Tibial nerve (tissue), 4 donors: ENCODE measurements around the gene GMDS. TPM values are rescaled to one million over a fixed set of nuclear protein-coding genes. Genes with fewer than 3 reads are reported as not detected.

Experiments
- DNase-seq, 2 donors: peaks; one replicate each; pipeline ENCODE4 v3.0.0-alpha.2; 2019; ENCODE audit warnings: low spot score in 2 of 2
- H3K27ac ChIP-seq, 4 donors: fragments of 200-600 bp; sonication (generic) in 3 of 4; one replicate each; pipeline ENCODE4 v1.5.1; 2017 to 2019; ENCODE audit warnings: mild to moderate bottlenecking in 1 of 4
- H3K27me3 ChIP-seq, 2 donors: fragments of 200-600 bp; sonication (generic) in 1 of 2; one replicate each; pipeline versions ENCODE4 v1.5.1 to v1.6.0; 2017 to 2019
- H3K36me3 ChIP-seq, 3 donors: fragments of 200-600 bp; sonication (generic); one replicate each; pipeline ENCODE4 v1.5.1; 2018 to 2019
- H3K4me1 ChIP-seq, 4 donors: fragments of 200-600 bp; sonication (generic) in 3 of 4; one replicate each; pipeline ENCODE4 v1.5.1; 2017 to 2019
- H3K4me3 ChIP-seq, 4 donors: fragments of 200-600 bp; sonication (generic) in 3 of 4; one replicate each; pipeline ENCODE4 v1.5.1; 2017 to 2019; ENCODE audit warnings: mild to moderate bottlenecking in 1 of 4, moderate library complexity in 1 of 4
- H3K9me3 ChIP-seq, 4 donors: fragments of 200-600 bp; sonication (generic) in 3 of 4; one replicate each; pipeline ENCODE4 v1.5.1; 2017 to 2019
- EP300 ChIP-seq, 2 donors: sonication (generic); formaldehyde crosslinking; IDR thresholded peaks; one replicate each; pipeline ENCODE4 v1.6.1; 2017; ENCODE audit warnings: antibody characterized with exemption in 2 of 2, mild to moderate bottlenecking in 1 of 2
- POLR2A ChIP-seq, 2 donors: fragments of 450-650 bp; IDR thresholded peaks; one replicate each; pipeline ENCODE4 v1.6.1; 2017; ENCODE audit warnings: antibody characterized with exemption in 2 of 2, mild to moderate bottlenecking in 2 of 2, moderate library complexity in 2 of 2
- WGBS, 2 donors: methylation state at CpG; one replicate each; pipeline ENCODE4 v1.1.5; 2018; 5-methylcytosine and 5-hydroxymethylcytosine counted together
- total RNA-seq, 4 donors: library from RNA; depleted of rRNA; stranded (reverse); fragments of >200 nt; gene quantifications; one replicate each; pipeline ENCODE4 v1.1.0, GENCODE V29; 2016
- TF ChIP-seq, protein P1 (sequence below), 5 experiments: fragments of 200-600 bp in 3 of 5; fragments of 450-650 bp in 2 of 5; sonication (generic) in 3 of 5; IDR thresholded peaks; one replicate each; pipeline ENCODE4 v1.5.1; 2016 to 2019; ENCODE audit warnings: antibody characterized with exemption in 5 of 5, mild to moderate bottlenecking in 3 of 5, moderate library complexity in 2 of 5

Gene GMDS
- total RNA-seq, 4 donors from 2014 or later = 14.9 to 46.5 (median 32.8) TPM

- Histone ChIP-seq H3K4me3 (no peak overlapping the region), H3K27me3 (no peaks in the 10 kb centered on the region), H3K9me3 (no peaks in the 10 kb centered on the region), H3K27ac (no peak overlapping the region), H3K4me1 (peaks cover 0 to 24% (median 3%) of the 10 kb centered on the region in 4 donors), H3K36me3 (no peaks in the 10 kb centered on the region)
- TF ChIP-seq, protein P1, sequence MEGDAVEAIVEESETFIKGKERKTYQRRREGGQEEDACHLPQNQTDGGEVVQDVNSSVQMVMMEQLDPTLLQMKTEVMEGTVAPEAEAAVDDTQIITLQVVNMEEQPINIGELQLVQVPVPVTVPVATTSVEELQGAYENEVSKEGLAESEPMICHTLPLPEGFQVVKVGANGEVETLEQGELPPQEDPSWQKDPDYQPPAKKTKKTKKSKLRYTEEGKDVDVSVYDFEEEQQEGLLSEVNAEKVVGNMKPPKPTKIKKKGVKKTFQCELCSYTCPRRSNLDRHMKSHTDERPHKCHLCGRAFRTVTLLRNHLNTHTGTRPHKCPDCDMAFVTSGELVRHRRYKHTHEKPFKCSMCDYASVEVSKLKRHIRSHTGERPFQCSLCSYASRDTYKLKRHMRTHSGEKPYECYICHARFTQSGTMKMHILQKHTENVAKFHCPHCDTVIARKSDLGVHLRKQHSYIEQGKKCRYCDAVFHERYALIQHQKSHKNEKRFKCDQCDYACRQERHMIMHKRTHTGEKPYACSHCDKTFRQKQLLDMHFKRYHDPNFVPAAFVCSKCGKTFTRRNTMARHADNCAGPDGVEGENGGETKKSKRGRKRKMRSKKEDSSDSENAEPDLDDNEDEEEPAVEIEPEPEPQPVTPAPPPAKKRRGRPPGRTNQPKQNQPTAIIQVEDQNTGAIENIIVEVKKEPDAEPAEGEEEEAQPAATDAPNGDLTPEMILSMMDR (IDR thresholded peaks at IDR 0.05) = no peak
- no peak for DNase-seq
- WGBS, 2 donors = 47 to 59% methylated on average over 1 of the region's 1 CpG
These were observed 90.2 kb downstream of the GMDS start for GRCh38 chr6:2155206-2155605.

DNA sequence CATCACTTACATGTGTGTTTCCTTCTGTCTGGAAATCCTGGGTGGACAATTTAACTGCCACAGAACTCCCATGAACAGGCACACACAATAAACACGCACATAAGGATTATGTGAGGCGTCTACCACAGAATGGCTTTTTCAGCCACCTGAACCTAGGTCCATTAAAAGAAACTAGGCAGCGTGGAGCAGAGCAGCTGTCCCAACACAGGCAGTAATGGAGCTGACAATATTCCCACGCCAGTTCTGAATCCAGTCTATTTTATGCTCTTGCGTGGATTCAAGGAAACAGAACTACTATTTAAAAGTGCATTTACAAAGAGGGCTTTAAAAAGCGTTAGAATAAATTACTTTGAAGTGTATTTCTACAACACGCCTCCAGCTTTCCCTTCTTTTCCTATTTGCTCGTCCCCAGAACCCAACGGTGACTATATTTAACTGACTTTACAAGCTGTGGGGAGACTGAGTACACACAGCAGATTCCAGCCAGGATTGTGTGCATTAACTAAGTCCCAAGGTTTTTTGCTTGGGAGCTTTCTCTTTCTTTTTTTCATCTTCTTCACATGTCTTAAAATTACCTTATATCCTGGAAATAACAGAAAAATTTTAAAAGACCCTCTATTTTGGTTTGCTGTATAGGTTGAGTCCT is 95.9 kb downstream of the GMDS start:
- no peak for TF ChIP-seq POLR2A (IDR thresholded peaks at IDR 0.05)
- no peak for TF ChIP-seq EP300 (IDR thresholded peaks at IDR 0.05)
- TF ChIP-seq, protein P1 (IDR thresholded peaks at IDR 0.05) = no peak
- Histone ChIP-seq H3K9me3 (no peaks in the 10 kb centered on the region), H3K36me3 (no peaks in the 10 kb centered on the region), H3K4me3 (no peak overlapping the region), H3K27ac (no peak overlapping the region), H3K4me1 (peaks cover 0 to 9% (median 0%) of the 10 kb centered on the region in 4 donors), H3K27me3 (no peaks in the 10 kb centered on the region)
- DNase-seq = no peak
- WGBS, 2 donors = 61 to 68% methylated on average over 9 of the region's 9 CpGs

DNA sequence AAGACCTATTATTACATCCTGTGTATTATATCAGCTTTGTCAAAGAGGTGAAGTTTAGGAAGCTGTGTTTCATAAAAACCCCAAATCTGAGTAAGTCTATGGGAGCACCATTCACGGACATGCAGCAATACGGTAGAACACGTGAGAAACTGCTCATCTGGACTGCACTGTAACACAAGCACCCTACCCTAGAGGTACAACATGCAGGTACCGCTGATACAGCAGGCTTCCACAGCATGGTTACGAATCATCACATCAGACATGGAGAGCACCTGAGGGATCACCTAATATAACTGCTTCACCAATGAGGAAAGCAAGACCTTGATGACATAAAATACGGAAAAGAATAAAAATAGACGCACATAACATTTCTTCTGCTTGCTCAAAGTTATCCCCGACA is 96.7 kb downstream of the GMDS start:
- TF ChIP-seq POLR2A (IDR thresholded peaks at IDR 0.05) (no peak), EP300 (IDR thresholded peaks at IDR 0.05) (no peak)
- TF ChIP-seq, protein P1 (IDR thresholded peaks at IDR 0.05) = no peak
- H3K27me3 ChIP-seq = no peaks in the 10 kb centered on the region
- peaks cover 0 to 9% (median 0%) of the 10 kb centered on the region in 4 donors for H3K4me1 ChIP-seq
- H3K36me3 ChIP-seq = no peaks in the 10 kb centered on the region
- no peak overlapping the region for H3K27ac ChIP-seq
- whole genome bisulfite sequencing, 2 donors = 97 to 98% methylated on average over 8 of the region's 8 CpGs
- H3K9me3 ChIP-seq = no peaks in the 10 kb centered on the region
- H3K4me3 ChIP-seq = no peak overlapping the region
- DNase-seq = no peak

DNA sequence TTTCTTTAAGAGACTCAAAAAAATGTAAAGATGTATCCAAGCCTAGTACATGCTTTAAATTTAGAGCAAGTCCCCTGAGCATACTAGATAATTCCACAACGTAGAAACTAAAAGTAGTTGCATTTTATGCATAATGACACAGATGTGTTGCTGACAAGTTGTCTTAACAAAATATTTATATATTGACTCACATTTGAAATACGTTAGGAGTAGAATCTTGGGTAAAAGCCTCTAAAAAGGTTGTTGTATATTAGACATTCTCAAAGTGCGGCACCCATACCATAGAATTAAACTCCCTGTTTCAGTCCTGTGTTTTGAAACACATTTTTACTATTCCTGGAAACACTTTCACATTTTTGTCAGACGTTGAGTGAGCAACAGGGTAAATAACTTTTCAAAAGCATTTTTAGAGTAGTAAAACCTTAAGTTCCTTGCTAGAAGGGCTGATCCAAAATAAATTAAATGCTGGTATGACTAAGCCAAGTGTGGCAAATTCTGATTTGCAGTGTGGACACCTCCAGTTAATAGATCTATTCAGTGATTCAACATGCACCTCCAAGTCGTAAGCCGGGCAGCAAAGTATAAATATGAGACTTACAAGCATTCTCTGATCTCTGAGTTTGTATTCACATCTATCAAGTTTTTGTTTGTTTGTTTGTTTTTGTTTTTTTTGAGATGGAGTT is 97.5 kb downstream of the GMDS start:
- Histone ChIP-seq H3K4me3 (no peak overlapping the region), H3K27ac (no peak overlapping the region), H3K27me3 (no peaks in the 10 kb centered on the region), H3K9me3 (no peaks in the 10 kb centered on the region), H3K4me1 (peaks cover 0 to 9% (median 0%) of the 10 kb centered on the region in 4 donors), H3K36me3 (no peaks in the 10 kb centered on the region)
- TF ChIP-seq EP300 (IDR thresholded peaks at IDR 0.05) (no peak), POLR2A (IDR thresholded peaks at IDR 0.05) (no peak)
- TF ChIP-seq, protein P1 (IDR thresholded peaks at IDR 0.05) = no peak
- WGBS, 2 donors = 67 to 71% methylated on average over 6 of the region's 6 CpGs
- DNase-seq = no peak

DNA sequence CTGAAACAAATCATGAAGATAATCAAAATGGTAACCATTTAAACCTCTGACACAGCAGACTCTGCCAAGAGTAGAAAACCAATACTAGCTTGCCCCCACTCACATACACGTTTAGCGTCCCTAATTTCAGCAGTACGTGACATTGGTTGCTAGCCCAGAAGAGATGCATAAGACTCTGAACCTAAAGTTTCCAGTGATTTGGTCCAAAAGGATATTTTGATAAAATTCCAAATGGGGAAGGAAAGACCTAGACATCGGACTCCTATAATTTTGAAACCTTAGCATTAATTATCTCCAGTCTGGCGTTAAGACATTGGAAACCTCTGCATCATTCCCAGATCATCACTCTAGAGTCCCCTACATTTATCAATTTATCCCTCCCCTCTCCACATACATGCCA is 98.1 kb downstream of the GMDS start:
- DNase-seq = no peak
- WGBS, 2 donors = 85 to 91% methylated on average over 5 of the region's 5 CpGs
- H3K4me3 ChIP-seq = no peak overlapping the region
- H3K4me1 ChIP-seq = peaks cover 0 to 9% (median 0%) of the 10 kb centered on the region in 4 donors
- H3K27ac ChIP-seq = no peak overlapping the region
- no peaks in the 10 kb centered on the region for H3K27me3 ChIP-seq
- no peaks in the 10 kb centered on the region for H3K36me3 ChIP-seq
- TF ChIP-seq EP300 (IDR thresholded peaks at IDR 0.05) (no peak), POLR2A (IDR thresholded peaks at IDR 0.05) (no peak)
- TF ChIP-seq, protein P1 (IDR thresholded peaks at IDR 0.05) = no peak
- H3K9me3 ChIP-seq = no peaks in the 10 kb centered on the region
